ENCODE data around the gene UBE2D2.

The UBE2D2 gene

GRCh38 chr5:139645430-139645871, 84.3 kb downstream of the UBE2D2 start:
- H3K9me3 ChIP-seq (ENCODE audit: control insufficient read depth, low read length): no peaks in the 10 kb centered on the region
- no peaks in the 10 kb centered on the region for H3K36me3 ChIP-seq (ENCODE audit: control insufficient read depth, insufficient read depth, low read length, severe bottlenecking)
- DNase-seq (ENCODE audit: low read depth): no peak
- no peaks in the 10 kb centered on the region for H3K27me3 ChIP-seq (replicated peaks; ENCODE audit: control insufficient read depth, insufficient read depth, low read length)
- no peak overlapping the region for H3K9ac ChIP-seq (ENCODE audit: low read length)
- no peak overlapping the region for H3K4me3 ChIP-seq (ENCODE audit: low read length)
- peaks cover 31% of the 10 kb centered on the region for H3K4me1 ChIP-seq (ENCODE audit: control insufficient read depth, insufficient read depth, low read length)

- no peaks in the 10 kb centered on the region for H3K9me3 ChIP-seq (ENCODE audit: control insufficient read depth, low read length)
- no peaks in the 10 kb centered on the region for H3K27me3 ChIP-seq (replicated peaks; ENCODE audit: control insufficient read depth, insufficient read depth, low read length)
- no peak overlapping the region for H3K9ac ChIP-seq (ENCODE audit: low read length)
- H3K4me3 ChIP-seq (ENCODE audit: low read length): no peak overlapping the region
- no peaks in the 10 kb centered on the region for H3K36me3 ChIP-seq (ENCODE audit: control insufficient read depth, insufficient read depth, low read length, severe bottlenecking)
- H3K4me1 ChIP-seq (ENCODE audit: control insufficient read depth, insufficient read depth, low read length): peaks cover 34% of the 10 kb centered on the region
- no peak for DNase-seq (ENCODE audit: low read depth)
These were observed 85.0 kb downstream of the UBE2D2 start for GRCh38 chr5:139646111-139646510.

- Histone ChIP-seq H3K9ac (ENCODE audit: low read length) (peak overlapping the region; percentile 81), H3K27me3 (replicated peaks; ENCODE audit: control insufficient read depth, insufficient read depth, low read length) (no peaks in the 10 kb centered on the region), H3K36me3 (ENCODE audit: control insufficient read depth, insufficient read depth, low read length, severe bottlenecking) (no peaks in the 10 kb centered on the region), H3K4me3 (ENCODE audit: low read length) (peak overlapping the region; percentile 76), H3K4me1 (ENCODE audit: control insufficient read depth, insufficient read depth, low read length) (peaks cover 33% of the 10 kb centered on the region), H3K9me3 (ENCODE audit: control insufficient read depth, low read length) (no peaks in the 10 kb centered on the region)
- DNase-seq (ENCODE audit: low read depth): no peak
These were observed 85.9 kb downstream of the UBE2D2 start for GRCh38 chr5:139646912-139647505.

GRCh38 chr5:139647506-139648204, 86.5 kb downstream of the UBE2D2 start:
- DNase-seq (ENCODE audit: low read depth): no peak

GRCh38 chr5:139648205-139649081, 87.3 kb downstream of the UBE2D2 start, which contains the start of gene CXXC5:
TSS of gene CXXC5 (plus strand) at chr5:139648349. CDS start at chr5:139680524, 32,175 bp downstream.
- H3K9me3 ChIP-seq (ENCODE audit: control insufficient read depth, low read length): no peaks in the 10 kb centered on the region
- peaks cover 42% of the 10 kb centered on the region for H3K4me1 ChIP-seq (ENCODE audit: control insufficient read depth, insufficient read depth, low read length)
- H3K27me3 ChIP-seq (replicated peaks; ENCODE audit: control insufficient read depth, insufficient read depth, low read length): no peaks in the 10 kb centered on the region
- no peaks in the 10 kb centered on the region for H3K36me3 ChIP-seq (ENCODE audit: control insufficient read depth, insufficient read depth, low read length, severe bottlenecking)
- peak within 1 kb of the TSS; percentile 95 for H3K9ac ChIP-seq (ENCODE audit: low read length)
- DNase-seq (ENCODE audit: low read depth): peak; percentile 94
- peak within 1 kb of the TSS; percentile 91 for H3K4me3 ChIP-seq (ENCODE audit: low read length)

More at GRCh38 chr5:139647506-139648204, 86.5 kb downstream of the UBE2D2 start:
- Histone ChIP-seq H3K4me1 (ENCODE audit: control insufficient read depth, insufficient read depth, low read length) (peaks cover 36% of the 10 kb centered on the region), H3K27me3 (replicated peaks; ENCODE audit: control insufficient read depth, insufficient read depth, low read length) (no peaks in the 10 kb centered on the region), H3K9ac (ENCODE audit: low read length) (peak overlapping the region; percentile 81), H3K4me3 (ENCODE audit: low read length) (peak overlapping the region; percentile 76), H3K9me3 (ENCODE audit: control insufficient read depth, low read length) (no peaks in the 10 kb centered on the region), H3K36me3 (ENCODE audit: control insufficient read depth, insufficient read depth, low read length, severe bottlenecking) (no peaks in the 10 kb centered on the region)

GRCh38 chr5:139649082-139649991, 88.2 kb downstream of the UBE2D2 start:
- peaks cover 46% of the 10 kb centered on the region for H3K4me1 ChIP-seq (ENCODE audit: control insufficient read depth, insufficient read depth, low read length)
- H3K27me3 ChIP-seq (replicated peaks; ENCODE audit: control insufficient read depth, insufficient read depth, low read length): no peaks in the 10 kb centered on the region
- no peaks in the 10 kb centered on the region for H3K36me3 ChIP-seq (ENCODE audit: control insufficient read depth, insufficient read depth, low read length, severe bottlenecking)
- no peaks in the 10 kb centered on the region for H3K9me3 ChIP-seq (ENCODE audit: control insufficient read depth, low read length)
- H3K4me3 ChIP-seq (ENCODE audit: low read length): peak overlapping the region; percentile 91
- DNase-seq (ENCODE audit: low read depth): peak; percentile 62
- peak overlapping the region; percentile 95 for H3K9ac ChIP-seq (ENCODE audit: low read length)

GRCh38 chr5:139650031-139650688, 89.0 kb downstream of the UBE2D2 start:
- H3K36me3 ChIP-seq (ENCODE audit: control insufficient read depth, insufficient read depth, low read length, severe bottlenecking): no peaks in the 10 kb centered on the region
- peak overlapping the region; percentile 91 for H3K4me3 ChIP-seq (ENCODE audit: low read length)
- peaks cover 54% of the 10 kb centered on the region for H3K4me1 ChIP-seq (ENCODE audit: control insufficient read depth, insufficient read depth, low read length)
- H3K27me3 ChIP-seq (replicated peaks; ENCODE audit: control insufficient read depth, insufficient read depth, low read length): no peaks in the 10 kb centered on the region
- H3K9me3 ChIP-seq (ENCODE audit: control insufficient read depth, low read length): no peaks in the 10 kb centered on the region
- DNase-seq (ENCODE audit: low read depth): peak; percentile 76
- peak overlapping the region; percentile 95 for H3K9ac ChIP-seq (ENCODE audit: low read length)

GRCh38 chr5:139650689-139651042, 89.5 kb downstream of the UBE2D2 start:
- H3K4me1 ChIP-seq (ENCODE audit: control insufficient read depth, insufficient read depth, low read length): peaks cover 59% of the 10 kb centered on the region
- no peaks in the 10 kb centered on the region for H3K27me3 ChIP-seq (replicated peaks; ENCODE audit: control insufficient read depth, insufficient read depth, low read length)
- no peaks in the 10 kb centered on the region for H3K36me3 ChIP-seq (ENCODE audit: control insufficient read depth, insufficient read depth, low read length, severe bottlenecking)
- no peak for DNase-seq (ENCODE audit: low read depth)
- H3K9me3 ChIP-seq (ENCODE audit: control insufficient read depth, low read length): no peaks in the 10 kb centered on the region
- H3K4me3 ChIP-seq (ENCODE audit: low read length): peak overlapping the region; percentile 91
- H3K9ac ChIP-seq (ENCODE audit: low read length): peak overlapping the region; percentile 95

- Histone ChIP-seq H3K4me1 (ENCODE audit: control insufficient read depth, insufficient read depth, low read length) (peaks cover 64% of the 10 kb centered on the region), H3K36me3 (ENCODE audit: control insufficient read depth, insufficient read depth, low read length, severe bottlenecking) (no peaks in the 10 kb centered on the region), H3K27me3 (replicated peaks; ENCODE audit: control insufficient read depth, insufficient read depth, low read length) (no peaks in the 10 kb centered on the region), H3K9me3 (ENCODE audit: control insufficient read depth, low read length) (no peaks in the 10 kb centered on the region), H3K9ac (ENCODE audit: low read length) (peak overlapping the region; percentile 95), H3K4me3 (ENCODE audit: low read length) (peak overlapping the region; percentile 91)
- peak; percentile 76 for DNase-seq (ENCODE audit: low read depth)
These were observed 90.1 kb downstream of the UBE2D2 start for GRCh38 chr5:139651043-139651834.
